Subcutaneous adipose tissue (tissue), 4 donors: Measurements from ENCODE around the gene FAM219B. TPM values are rescaled to one million over a fixed set of nuclear protein-coding genes. Genes with fewer than 3 reads are reported as not detected.

Experiments used
- total RNA-seq, 4 donors: library from RNA; depleted of rRNA; stranded (reverse); fragments of >200 nt; gene quantifications; one replicate each; pipeline ENCODE4 v1.1.0, GENCODE V29; 2016
- TF ChIP-seq, protein P1 (sequence below): fragments of 450-650 bp; IDR thresholded peaks from one replicate; pipeline ENCODE4 v1.5.1; 2016; ENCODE audit warnings: low read depth, mild to moderate bottlenecking, control low read depth, antibody characterized with exemption, moderate library complexity

FAM219B gene
- total RNA-seq, 4 donors from 2014 or later, result 53.3 to 102 (median 65.2) TPM

DNA sequence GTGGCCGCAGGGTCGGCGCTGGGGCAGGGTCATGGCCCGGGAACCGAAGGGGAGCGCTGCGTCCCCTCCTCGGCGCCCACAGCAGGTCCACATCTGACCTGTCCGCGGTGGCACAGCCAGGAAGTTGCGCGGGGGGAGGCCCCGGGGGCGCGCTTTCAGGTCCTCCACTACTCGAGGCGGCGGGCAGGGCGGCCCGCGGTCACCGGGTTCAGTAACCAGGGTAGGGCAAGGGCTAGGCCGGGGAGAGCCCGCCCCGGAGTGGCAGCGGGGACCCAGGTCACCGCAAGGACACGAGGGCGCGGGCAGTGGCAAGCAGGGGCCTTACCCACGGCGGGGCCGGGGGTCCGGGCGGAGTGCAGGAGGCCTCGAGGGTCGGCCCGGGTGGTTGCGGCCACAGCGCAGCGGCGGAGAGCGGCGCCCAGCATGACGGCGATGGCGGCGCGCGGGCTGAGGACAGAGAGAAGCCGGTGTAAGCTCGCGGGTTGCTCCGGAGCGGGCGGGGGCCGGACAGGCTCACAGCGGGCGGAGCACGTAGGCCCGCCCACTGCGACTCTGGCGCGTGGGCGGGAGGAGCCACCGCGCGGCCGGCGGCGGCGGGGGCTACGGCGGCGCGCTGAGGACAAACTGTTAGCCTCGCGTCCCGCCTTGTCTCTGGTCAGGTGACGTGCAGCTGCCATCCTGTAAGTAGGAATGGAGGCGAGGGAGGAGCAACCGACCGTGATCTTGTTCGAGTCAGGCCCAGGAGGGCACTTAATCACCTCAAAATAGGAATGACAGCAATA lies 31.1 kb upstream of the FAM219B start, which contains the start of gene COX5A:
Gene COX5A, minus strand, starts transcription at position 484 of the 782 bp plus-strand sequence. Its CDS starts 59 bp downstream, at position 425.
- TF ChIP-seq, protein P1, sequence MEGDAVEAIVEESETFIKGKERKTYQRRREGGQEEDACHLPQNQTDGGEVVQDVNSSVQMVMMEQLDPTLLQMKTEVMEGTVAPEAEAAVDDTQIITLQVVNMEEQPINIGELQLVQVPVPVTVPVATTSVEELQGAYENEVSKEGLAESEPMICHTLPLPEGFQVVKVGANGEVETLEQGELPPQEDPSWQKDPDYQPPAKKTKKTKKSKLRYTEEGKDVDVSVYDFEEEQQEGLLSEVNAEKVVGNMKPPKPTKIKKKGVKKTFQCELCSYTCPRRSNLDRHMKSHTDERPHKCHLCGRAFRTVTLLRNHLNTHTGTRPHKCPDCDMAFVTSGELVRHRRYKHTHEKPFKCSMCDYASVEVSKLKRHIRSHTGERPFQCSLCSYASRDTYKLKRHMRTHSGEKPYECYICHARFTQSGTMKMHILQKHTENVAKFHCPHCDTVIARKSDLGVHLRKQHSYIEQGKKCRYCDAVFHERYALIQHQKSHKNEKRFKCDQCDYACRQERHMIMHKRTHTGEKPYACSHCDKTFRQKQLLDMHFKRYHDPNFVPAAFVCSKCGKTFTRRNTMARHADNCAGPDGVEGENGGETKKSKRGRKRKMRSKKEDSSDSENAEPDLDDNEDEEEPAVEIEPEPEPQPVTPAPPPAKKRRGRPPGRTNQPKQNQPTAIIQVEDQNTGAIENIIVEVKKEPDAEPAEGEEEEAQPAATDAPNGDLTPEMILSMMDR, result no peak

DNA sequence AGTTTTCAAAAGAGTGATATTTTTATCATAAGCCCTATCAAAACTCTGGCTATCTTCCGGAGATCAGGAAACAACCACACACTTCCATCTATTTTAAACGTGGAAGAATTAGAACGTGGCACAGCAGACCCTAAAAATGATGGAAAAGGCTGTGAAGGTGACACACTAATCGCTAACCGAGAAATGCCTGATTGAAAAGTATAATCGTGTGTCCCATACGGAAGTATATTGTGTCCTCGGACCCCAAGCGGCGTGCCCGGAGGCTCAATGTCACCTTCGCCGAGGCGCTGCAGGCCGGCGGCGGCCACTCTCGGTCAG lies 30.6 kb upstream of the FAM219B start:
- TF ChIP-seq, protein P1, result no peak

DNA sequence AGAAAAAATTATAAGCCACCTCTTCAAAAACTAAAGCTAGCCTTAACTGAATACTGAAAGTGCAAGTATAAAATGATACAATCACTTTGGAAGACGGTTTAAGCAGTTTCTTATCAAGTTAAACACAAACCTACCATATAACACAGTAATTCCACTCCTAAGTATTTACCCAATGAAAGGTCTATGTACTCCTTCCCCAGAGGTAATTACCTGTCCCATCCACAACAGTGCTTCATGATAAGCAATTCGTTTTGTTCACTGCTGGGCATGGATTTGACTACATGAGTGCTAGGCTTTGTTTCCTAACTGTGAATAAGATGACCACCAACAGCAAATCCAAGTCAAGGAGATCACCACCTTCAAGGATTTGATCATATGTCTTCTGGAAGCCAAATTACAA lies 26.9 kb upstream of the FAM219B start:
- TF ChIP-seq, protein P1, result no peak

DNA sequence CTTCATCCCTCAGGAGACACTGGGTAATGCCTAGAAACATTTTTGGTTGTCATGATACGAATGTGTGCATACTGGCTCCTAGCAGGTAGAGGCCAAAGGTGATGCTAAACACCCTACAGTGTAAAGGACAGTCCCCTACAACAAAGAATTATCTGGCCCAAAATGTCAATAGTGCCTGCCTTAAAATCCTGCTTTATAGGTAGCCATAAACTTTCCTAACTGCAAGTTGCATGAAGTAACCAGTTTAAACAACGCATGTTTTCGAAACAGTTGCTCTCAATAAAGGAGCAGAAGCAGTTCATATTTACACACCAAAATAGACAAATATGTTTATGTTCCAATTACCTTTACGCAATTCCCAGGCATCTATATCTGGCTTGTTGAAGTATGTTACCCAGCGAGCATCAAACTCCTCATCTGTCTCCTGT lies 22.1 kb upstream of the FAM219B start:
- TF ChIP-seq, protein P1, result no peak

DNA sequence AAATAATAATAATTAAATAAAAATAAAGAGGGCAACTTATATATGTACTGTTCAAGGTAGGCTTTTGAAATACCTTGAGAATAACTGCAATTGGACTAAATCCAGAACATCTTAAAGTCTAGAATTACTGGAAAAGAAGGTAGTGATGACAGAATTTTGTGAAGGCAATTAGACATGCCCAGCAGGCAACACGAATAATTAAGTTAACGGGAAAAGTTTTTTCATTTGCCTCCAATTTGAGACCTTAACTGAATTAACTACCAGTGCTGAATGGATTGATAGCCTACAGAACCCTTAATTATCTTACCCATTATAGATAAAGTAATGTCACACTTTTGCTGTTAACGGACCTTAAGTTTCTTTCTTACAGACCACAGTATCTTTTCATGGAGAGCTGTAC lies 17.9 kb upstream of the FAM219B start:
- TF ChIP-seq, protein P1, result no peak

DNA sequence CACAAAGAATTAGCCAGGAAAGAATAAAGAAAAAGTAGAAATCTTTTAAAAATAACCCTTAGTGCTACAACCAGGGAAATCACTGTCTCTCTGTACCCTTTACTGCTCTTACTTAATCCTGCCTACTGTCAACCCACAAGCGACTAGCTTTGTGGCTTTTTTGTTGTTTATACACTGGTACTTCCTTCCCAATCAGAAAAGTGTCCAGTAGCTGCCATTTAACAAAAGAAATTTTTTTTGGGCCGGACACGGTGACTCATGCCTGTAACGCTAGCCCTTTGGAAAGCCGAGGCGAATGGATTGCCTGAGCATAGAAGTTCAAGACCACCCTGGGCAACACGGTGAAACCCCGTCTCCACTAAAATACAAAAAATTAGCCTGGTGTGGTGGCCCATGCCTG lies 13.8 kb upstream of the FAM219B start:
- TF ChIP-seq, protein P1, result no peak

DNA sequence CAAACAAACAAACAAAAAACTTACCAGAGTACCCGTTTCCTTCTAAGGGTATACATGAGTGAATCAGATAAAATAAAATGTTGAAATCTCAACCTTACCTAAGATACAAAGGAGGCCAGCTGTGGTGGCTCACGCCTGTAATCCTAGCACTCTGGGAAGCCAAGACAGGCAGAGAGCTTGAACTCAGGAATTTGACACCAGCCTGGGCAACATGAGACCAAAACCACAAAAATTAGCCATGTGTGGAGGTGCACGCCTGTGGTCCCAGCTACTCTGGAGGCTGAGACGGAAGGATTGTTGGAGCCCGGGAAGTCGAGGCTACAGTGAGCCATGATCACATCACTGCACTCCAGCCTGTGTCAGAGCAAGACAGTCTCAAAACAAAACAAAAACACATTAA lies 11.0 kb upstream of the FAM219B start:
- TF ChIP-seq, protein P1, result no peak
